Loucy (cell line): Measurements from ENCODE around the gene KIAA0232.

Experiments
- EZH2phosphoT487 ChIP-seq: fragments of 200-600 bp; IDR thresholded peaks from 2 replicates; pipeline ENCODE4 v1.6.1; 2018; ENCODE audit warnings: antibody characterized with exemption, mild to moderate bottlenecking, moderate library complexity, borderline replicate concordance
- TF ChIP-seq, protein P1 (sequence below): fragments of 200-600 bp; sonication (generic); conservative IDR thresholded peaks from 2 replicates; pipeline ENCODE4 v1.5.1; 2014; ENCODE audit warnings: mild to moderate bottlenecking, antibody characterized with exemption, low read length

DNA sequence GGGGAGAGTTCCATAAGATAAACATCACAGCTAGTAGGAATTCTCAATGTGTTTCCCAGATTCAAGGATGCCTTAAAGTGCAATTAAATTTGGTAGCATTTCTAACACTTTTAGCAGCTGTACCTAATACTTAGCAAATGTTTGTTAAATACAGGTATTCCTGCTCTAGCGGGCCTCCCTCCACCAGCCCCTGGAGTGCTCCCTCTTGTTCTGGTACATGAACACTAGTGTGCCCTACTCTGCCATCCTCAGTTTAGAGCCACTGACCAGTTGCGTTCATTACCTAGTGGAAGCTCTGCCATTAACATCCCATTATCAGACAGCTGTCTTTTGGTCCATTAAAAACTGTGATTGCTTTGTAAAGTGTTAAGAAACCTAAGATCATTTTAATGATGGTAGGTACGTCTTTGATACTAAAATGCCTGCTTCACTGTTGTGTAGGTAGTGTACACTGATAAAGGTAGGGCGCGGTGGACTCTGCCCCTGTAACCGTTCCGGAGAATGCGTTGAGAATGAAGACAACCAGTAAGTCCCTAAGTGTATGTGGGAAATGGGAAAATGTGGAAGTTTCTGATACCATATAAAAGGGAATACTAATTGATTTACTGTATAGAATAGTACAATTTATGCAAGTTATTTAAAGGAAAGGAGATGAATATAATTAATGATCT lies 21.7 kb downstream of the KIAA0232 start:
- TF ChIP-seq, protein P1, sequence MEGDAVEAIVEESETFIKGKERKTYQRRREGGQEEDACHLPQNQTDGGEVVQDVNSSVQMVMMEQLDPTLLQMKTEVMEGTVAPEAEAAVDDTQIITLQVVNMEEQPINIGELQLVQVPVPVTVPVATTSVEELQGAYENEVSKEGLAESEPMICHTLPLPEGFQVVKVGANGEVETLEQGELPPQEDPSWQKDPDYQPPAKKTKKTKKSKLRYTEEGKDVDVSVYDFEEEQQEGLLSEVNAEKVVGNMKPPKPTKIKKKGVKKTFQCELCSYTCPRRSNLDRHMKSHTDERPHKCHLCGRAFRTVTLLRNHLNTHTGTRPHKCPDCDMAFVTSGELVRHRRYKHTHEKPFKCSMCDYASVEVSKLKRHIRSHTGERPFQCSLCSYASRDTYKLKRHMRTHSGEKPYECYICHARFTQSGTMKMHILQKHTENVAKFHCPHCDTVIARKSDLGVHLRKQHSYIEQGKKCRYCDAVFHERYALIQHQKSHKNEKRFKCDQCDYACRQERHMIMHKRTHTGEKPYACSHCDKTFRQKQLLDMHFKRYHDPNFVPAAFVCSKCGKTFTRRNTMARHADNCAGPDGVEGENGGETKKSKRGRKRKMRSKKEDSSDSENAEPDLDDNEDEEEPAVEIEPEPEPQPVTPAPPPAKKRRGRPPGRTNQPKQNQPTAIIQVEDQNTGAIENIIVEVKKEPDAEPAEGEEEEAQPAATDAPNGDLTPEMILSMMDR, result no peak
- no peak for TF ChIP-seq EZH2phosphoT487
